ENCODE measurements around the gene RAPGEF4.

Gene RAPGEF4

GRCh38 chr2:172912266-172912665, 176.6 kb downstream of the RAPGEF4 start:
- DNase-seq: no peak

GRCh38 chr2:172914341-172915008, 178.8 kb downstream of the RAPGEF4 start:
- DNase-seq: no peak

- DNase-seq: no peak
These were observed 182.1 kb downstream of the RAPGEF4 start for GRCh38 chr2:172917716-172918115.

GRCh38 chr2:172919732-172920131, 184.1 kb downstream of the RAPGEF4 start:
- no peak for DNase-seq

- DNase-seq: peak; percentile 38
These were observed 186.0 kb downstream of the RAPGEF4 start for GRCh38 chr2:172921532-172922236.

- DNase-seq: no peak
These were observed 186.7 kb downstream of the RAPGEF4 start for GRCh38 chr2:172922306-172922705.

- no peak for DNase-seq
These were observed 187.2 kb downstream of the RAPGEF4 start for GRCh38 chr2:172922815-172923214.

- no peak for DNase-seq
These were observed 188.5 kb downstream of the RAPGEF4 start for GRCh38 chr2:172924097-172924660.

GRCh38 chr2:172925600-172925999, 190.0 kb downstream of the RAPGEF4 start:
- no peak for DNase-seq

GRCh38 chr2:172926785-172927640, 191.4 kb downstream of the RAPGEF4 start:
- DNase-seq: peak; percentile 21

GRCh38 chr2:172927641-172928357, 192.2 kb downstream of the RAPGEF4 start:
- peak; percentile 69 for DNase-seq

GRCh38 chr2:172928756-172929155, 193.1 kb downstream of the RAPGEF4 start:
- peak; percentile 69 for DNase-seq

GRCh38 chr2:172929644-172930043, 194.0 kb downstream of the RAPGEF4 start:
- no peak for DNase-seq

GRCh38 chr2:172930871-172931255, 195.2 kb downstream of the RAPGEF4 start:
- no peak for DNase-seq

GRCh38 chr2:172931256-172931894, 195.7 kb downstream of the RAPGEF4 start:
- no peak for DNase-seq

GRCh38 chr2:172931918-172932520, 196.4 kb downstream of the RAPGEF4 start:
- DNase-seq: peak; percentile 59

GRCh38 chr2:172937884-172938712, 202.5 kb downstream of the RAPGEF4 start:
- no peak for DNase-seq

- DNase-seq: no peak
These were observed 203.2 kb downstream of the RAPGEF4 start for GRCh38 chr2:172938713-172939375.

GRCh38 chr2:172943539-172943938, 207.9 kb downstream of the RAPGEF4 start:
- DNase-seq: no peak

All from fibroblast of skin of right biceps (primary cell).